GM10248 (cell line): Measurements from ENCODE around the gene GPD2.

ENCODE experiments used
- CTCF ChIA-PET: fragments of 300-600 bp; sonication (Branson Sonifier 250); formaldehyde crosslinking; extraction: SDS; loops from one replicate; lab custom pipeline; 2021; ENCODE audit warnings: antibody characterized with exemption; lab: Yijun Ruan, JAX
- POLR2A ChIA-PET: fragments of 350-650 bp; sonication (Branson Sonifier 250); formaldehyde crosslinking; extraction: SDS; loops from one replicate; lab custom pipeline; 2020; ENCODE audit warnings: antibody characterized with exemption; lab: Yijun Ruan, JAX
- DNase-seq: peaks from one replicate; pipeline ENCODE4 v3.0.0; 2012; ENCODE audit errors: extremely low spot score
- TF ChIP-seq, protein P1 (sequence below): IDR thresholded peaks from 2 replicates; pipeline ENCODE4 v1.5.1; 2012; ENCODE audit warnings: mild to moderate bottlenecking, low read depth; ENCODE audit errors: extremely low read depth, missing control alignments, control extremely low read depth

GPD2 gene

DNA sequence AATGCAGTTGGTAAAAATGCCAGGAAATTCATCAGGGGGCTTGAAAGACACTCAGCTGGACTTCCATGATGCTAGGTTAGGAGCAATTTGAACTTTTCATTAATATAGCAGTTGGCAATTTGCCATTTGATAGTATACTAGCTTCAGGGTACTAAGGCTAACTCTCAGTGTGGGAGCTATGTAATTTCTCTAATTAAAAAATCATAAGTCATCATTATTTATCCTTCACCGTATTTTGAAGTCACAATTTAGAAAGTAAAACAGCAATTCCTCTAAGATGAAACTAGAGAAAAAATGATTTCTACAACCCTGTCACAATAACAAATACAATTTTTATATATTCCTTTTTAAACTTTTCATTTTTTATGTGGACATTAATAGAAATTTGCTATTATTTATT lies 190.8 kb downstream of the GPD2 start:
- TF ChIP-seq, protein P1, sequence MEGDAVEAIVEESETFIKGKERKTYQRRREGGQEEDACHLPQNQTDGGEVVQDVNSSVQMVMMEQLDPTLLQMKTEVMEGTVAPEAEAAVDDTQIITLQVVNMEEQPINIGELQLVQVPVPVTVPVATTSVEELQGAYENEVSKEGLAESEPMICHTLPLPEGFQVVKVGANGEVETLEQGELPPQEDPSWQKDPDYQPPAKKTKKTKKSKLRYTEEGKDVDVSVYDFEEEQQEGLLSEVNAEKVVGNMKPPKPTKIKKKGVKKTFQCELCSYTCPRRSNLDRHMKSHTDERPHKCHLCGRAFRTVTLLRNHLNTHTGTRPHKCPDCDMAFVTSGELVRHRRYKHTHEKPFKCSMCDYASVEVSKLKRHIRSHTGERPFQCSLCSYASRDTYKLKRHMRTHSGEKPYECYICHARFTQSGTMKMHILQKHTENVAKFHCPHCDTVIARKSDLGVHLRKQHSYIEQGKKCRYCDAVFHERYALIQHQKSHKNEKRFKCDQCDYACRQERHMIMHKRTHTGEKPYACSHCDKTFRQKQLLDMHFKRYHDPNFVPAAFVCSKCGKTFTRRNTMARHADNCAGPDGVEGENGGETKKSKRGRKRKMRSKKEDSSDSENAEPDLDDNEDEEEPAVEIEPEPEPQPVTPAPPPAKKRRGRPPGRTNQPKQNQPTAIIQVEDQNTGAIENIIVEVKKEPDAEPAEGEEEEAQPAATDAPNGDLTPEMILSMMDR = no peak
- ChIA-PET CTCF (interaction anchor here (1.3 to 1.9 kb wide), 2 partner anchors 8 to 22 kb away, joined by 3 to 6 read pairs; no protein-coding TSS in a partner anchor), POLR2A (no interaction called here)
- DNase-seq = no peak

DNA sequence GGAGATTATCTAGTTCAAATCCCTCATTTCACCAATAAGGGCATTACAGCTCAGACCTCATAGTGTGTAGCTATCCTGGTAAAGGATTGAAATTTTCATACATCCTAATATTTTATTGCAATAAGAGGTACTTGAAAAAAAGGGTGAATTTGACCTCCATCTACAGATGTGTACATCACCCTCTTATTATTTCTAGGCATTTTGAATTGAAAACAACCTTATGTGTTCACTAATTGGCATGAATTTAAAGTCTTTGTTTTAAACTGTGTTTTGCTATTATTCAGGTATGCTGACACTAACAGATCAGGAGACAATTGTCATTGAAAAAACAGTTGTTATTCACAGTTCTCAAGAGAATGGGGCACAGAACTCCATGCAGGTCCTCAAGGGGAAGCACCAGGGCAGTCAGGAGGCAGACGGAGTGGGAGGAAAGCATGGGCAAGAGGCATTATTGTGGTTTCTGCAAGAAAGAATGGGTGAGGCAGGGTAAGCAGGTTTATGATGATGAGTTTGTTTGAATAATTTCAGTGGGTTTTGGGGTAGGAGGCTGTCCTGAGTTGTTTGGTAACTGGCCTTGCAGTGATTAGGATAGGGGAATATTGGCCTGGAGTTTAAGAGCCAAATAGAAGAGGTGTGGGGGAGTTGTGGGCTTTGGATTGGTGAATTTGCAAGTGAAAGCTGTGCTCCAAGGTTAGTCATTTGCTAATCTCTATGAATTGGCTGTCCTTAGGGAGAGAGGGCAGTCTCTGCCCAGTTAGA lies 194.6 kb downstream of the GPD2 start:
- TF ChIP-seq, protein P1 = no peak
- no peak for DNase-seq
- ChIA-PET CTCF (no interaction called here), POLR2A (no interaction called here)

DNA sequence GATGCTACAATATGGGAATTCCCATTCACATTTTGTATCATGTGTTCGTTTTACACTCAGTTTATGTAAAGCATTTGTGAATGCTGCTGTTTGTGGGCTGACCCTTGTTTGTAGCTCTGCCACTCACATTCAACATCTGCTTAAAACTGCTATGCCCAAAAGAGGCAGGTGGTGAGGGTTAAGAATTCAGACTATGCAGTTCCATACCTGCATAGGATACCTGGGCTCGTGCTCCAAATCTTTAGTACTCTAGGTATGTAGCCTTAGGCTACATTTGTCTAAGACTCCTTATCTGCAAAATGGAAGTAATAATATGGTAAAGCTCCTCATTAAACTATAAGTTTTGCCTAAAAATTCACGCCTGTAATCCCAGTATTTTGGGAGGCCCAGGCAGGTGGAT lies 199.5 kb downstream of the GPD2 start:
- ChIA-PET POLR2A (no interaction called here), CTCF (interaction anchor here (1.5 kb wide), 2 partner anchors 9 kb away, joined by 4 to 6 read pairs; no protein-coding TSS in a partner anchor)
- DNase-seq = no peak
- TF ChIP-seq, protein P1 = no peak
